Panc1 (cell line): ENCODE measurements around the gene PCBP2. TPM values are rescaled to one million over a fixed set of nuclear protein-coding genes. Genes with fewer than 3 reads are reported as not detected.

Experiments
- ATAC-seq: fragments of 200-7000 bp; cut with Tn5 transposase; 2 replicates; pipeline ENCODE4 v1.9.1; 2020; ENCODE audit warnings: mild to moderate bottlenecking, moderate library complexity
- BruUV-seq: library from RNA; stranded (reverse); fragments of 400-500 nt; replicated peaks from 2 replicates; lab custom pipeline; 2021; lab: Mats Ljungman, UMichigan
- CTCF ChIA-PET: fragments of 300-600 bp; sonication (Branson Sonifier 250); formaldehyde crosslinking; loops from one replicate; lab custom pipeline; 2022; ENCODE audit warnings: antibody characterized with exemption; lab: Charles Lee
- POLR2A ChIA-PET: fragments of 300-600 bp; sonication (Branson Sonifier 250); formaldehyde crosslinking; loops from one replicate; lab custom pipeline; 2022; ENCODE audit warnings: antibody characterized with exemption; lab: Charles Lee
- DNase-seq: peaks from one replicate; pipeline ENCODE4 v3.0.0-alpha.2; 2010; ENCODE audit warnings: low read depth, low spot score
- H3K27ac ChIP-seq: 2 replicates; pipeline ENCODE4 v1.5.1; 2011; ENCODE audit warnings: mild to moderate bottlenecking, low read length, inconsistent platforms
- H3K27me3 ChIP-seq: fragments of 200-500 bp; sonication (Bioruptor generic); 2 replicates; pipeline ENCODE4 v1.6.0; 2014; ENCODE audit warnings: low read length, inconsistent platforms; ENCODE audit not compliant: control insufficient read depth, insufficient read depth
- H3K36me3 ChIP-seq: fragments of 200-500 bp; sonication (Bioruptor generic); 2 replicates; pipeline ENCODE4 v1.5.1; 2014; ENCODE audit warnings: inconsistent platforms, mild to moderate bottlenecking, low read length, moderate library complexity; ENCODE audit not compliant: control insufficient read depth, insufficient read depth
- H3K4me1 ChIP-seq: 2 replicates; pipeline ENCODE4 v1.5.1; 2011; ENCODE audit warnings: inconsistent platforms, mild to moderate bottlenecking, low read length, moderate library complexity; ENCODE audit not compliant: control insufficient read depth, insufficient read depth
- H3K4me3 ChIP-seq, 2 experiments: 2 replicates each; pipeline ENCODE4 v1.5.1; 2011 to 2012; ENCODE audit warnings: low read depth in 2 of 2, low read length in 2 of 2, mild to moderate bottlenecking in 2 of 2, inconsistent platforms in 1 of 2, moderate library complexity in 1 of 2
- H3K9me3 ChIP-seq: fragments of 200-500 bp; sonication (Bioruptor generic); 2 replicates; pipeline ENCODE4 v1.5.1; 2014; ENCODE audit warnings: low read depth, mild to moderate bottlenecking, inconsistent platforms, low read length, moderate library complexity; ENCODE audit not compliant: control insufficient read depth, insufficient read depth
- POLR2AphosphoS5 ChIP-seq: IDR thresholded peaks from 2 replicates; pipeline ENCODE4 v1.6.1; 2012; ENCODE audit warnings: mild to moderate bottlenecking, low read depth, low read length, moderate library complexity
- SIN3A ChIP-seq: IDR thresholded peaks from 2 replicates; pipeline ENCODE4 v1.6.1; 2012; ENCODE audit warnings: low read depth, mild to moderate bottlenecking, low read length, moderate library complexity, borderline replicate concordance; ENCODE audit not compliant: insufficient read depth
- TCF7L2 ChIP-seq: IDR thresholded peaks from 2 replicates; pipeline ENCODE4 v1.6.1; 2011; ENCODE audit warnings: mild to moderate bottlenecking, low read depth, low read length, inconsistent platforms
- in situ Hi-C: cut with HindIII; loops from 2 replicates; pipeline ENCODE4 v1.10.0; 2016; ENCODE audit warnings: low sequenced_read_pairs, low pct_unique_long_range_greater_than_20kb
- intact Hi-C: fragments of 100-400 bp; cut with micrococcal nuclease; formaldehyde crosslinking; loops from one replicate; pipeline ENCODE4 v1.10.0; 2022; ENCODE audit not compliant: unreplicated experiment
- total RNA-seq: library from RNA; stranded (reverse); gene quantifications from one replicate; pipeline ENCODE4 v1.2.1, GENCODE V29; 2021; ENCODE audit not compliant: unreplicated experiment
- TF ChIP-seq, protein P1 (sequence below), 2 experiments: IDR thresholded peaks; 2 replicates each; pipeline ENCODE4 v1.6.1; 2011 to 2012; ENCODE audit warnings: low read depth in 2 of 2, control low read depth in 1 of 2, low read length in 1 of 2, mild to moderate bottlenecking in 1 of 2, moderate library complexity in 1 of 2; ENCODE audit not compliant: insufficient read depth in 1 of 2
- TF ChIP-seq, protein P2 (sequence below): fragments of 450-650 bp; IDR thresholded peaks from 2 replicates; pipeline ENCODE4 v1.5.1; 2017; ENCODE audit warnings: mild to moderate bottlenecking

The PCBP2 gene
- total RNA-seq, 1 experiment from 2014 or later = 836 TPM

DNA sequence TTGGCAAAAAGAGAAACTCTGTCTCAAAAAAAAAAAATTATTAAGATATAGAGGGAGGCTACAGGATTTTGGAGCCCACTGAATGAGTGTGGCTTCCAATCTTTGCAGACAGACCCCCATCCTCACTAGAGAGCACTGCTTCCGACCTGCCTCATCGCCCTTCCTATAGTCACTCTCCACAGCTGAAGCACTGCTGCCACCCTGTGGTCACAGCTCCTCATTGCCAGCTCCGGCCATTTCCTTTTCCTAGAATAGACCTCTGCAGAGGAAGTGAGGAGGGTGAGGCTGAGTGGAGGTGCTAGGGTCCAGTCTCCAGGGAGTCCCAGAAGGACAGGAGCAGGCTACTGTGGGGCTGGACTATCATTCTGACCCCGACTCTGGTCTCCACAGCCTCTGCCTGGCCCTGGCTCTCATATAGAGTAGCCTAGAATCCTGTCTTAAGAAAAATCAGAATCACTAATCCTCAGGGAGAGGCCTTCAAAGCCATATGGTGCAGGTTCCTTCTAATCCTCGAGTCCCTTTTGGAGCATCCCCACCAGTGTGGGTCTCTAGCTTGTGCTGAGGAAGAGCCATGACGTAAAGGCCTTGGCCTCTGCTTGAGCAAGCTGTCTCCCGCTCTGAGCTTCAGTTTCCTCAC lies 56.8 kb downstream of the PCBP2 start:
- H3K36me3 ChIP-seq = peaks cover 4% of the 10 kb centered on the region
- BruUV-seq = no TSS peak
- H3K4me3 ChIP-seq = no peak overlapping the region
- ATAC-seq (peak; percentile 92), DNase-seq (peak; percentile 75)
- in situ Hi-C loops = no loop called here
- H3K27me3 ChIP-seq = no peaks in the 10 kb centered on the region
- ChIA-PET CTCF (interaction anchor here (0.6 to 1.6 kb wide), 10 partner anchors 17 to 707 kb away, joined by 3 to 8 read pairs (median 4); no protein-coding TSS in a partner anchor), POLR2A (no interaction called here)
- intact Hi-C loops = loop anchor here (5.0 kb wide), 1 partner anchor 186 kb away; the partner anchor contains the start of gene AAAS
- H3K4me1 ChIP-seq = peaks cover 7% of the 10 kb centered on the region
- no peak overlapping the region for H3K27ac ChIP-seq
- TF ChIP-seq, protein P1, sequence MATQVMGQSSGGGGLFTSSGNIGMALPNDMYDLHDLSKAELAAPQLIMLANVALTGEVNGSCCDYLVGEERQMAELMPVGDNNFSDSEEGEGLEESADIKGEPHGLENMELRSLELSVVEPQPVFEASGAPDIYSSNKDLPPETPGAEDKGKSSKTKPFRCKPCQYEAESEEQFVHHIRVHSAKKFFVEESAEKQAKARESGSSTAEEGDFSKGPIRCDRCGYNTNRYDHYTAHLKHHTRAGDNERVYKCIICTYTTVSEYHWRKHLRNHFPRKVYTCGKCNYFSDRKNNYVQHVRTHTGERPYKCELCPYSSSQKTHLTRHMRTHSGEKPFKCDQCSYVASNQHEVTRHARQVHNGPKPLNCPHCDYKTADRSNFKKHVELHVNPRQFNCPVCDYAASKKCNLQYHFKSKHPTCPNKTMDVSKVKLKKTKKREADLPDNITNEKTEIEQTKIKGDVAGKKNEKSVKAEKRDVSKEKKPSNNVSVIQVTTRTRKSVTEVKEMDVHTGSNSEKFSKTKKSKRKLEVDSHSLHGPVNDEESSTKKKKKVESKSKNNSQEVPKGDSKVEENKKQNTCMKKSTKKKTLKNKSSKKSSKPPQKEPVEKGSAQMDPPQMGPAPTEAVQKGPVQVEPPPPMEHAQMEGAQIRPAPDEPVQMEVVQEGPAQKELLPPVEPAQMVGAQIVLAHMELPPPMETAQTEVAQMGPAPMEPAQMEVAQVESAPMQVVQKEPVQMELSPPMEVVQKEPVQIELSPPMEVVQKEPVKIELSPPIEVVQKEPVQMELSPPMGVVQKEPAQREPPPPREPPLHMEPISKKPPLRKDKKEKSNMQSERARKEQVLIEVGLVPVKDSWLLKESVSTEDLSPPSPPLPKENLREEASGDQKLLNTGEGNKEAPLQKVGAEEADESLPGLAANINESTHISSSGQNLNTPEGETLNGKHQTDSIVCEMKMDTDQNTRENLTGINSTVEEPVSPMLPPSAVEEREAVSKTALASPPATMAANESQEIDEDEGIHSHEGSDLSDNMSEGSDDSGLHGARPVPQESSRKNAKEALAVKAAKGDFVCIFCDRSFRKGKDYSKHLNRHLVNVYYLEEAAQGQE (IDR thresholded peaks at IDR 0.05; ENCODE audit: insufficient read depth in 1 of 2, low read depth in 2 of 2, low read length in 1 of 2) = no peak
- TF ChIP-seq SIN3A = no peak
- TF ChIP-seq, protein P2, sequence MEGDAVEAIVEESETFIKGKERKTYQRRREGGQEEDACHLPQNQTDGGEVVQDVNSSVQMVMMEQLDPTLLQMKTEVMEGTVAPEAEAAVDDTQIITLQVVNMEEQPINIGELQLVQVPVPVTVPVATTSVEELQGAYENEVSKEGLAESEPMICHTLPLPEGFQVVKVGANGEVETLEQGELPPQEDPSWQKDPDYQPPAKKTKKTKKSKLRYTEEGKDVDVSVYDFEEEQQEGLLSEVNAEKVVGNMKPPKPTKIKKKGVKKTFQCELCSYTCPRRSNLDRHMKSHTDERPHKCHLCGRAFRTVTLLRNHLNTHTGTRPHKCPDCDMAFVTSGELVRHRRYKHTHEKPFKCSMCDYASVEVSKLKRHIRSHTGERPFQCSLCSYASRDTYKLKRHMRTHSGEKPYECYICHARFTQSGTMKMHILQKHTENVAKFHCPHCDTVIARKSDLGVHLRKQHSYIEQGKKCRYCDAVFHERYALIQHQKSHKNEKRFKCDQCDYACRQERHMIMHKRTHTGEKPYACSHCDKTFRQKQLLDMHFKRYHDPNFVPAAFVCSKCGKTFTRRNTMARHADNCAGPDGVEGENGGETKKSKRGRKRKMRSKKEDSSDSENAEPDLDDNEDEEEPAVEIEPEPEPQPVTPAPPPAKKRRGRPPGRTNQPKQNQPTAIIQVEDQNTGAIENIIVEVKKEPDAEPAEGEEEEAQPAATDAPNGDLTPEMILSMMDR = peak; percentile 96
- TF ChIP-seq POLR2AphosphoS5 = peak; percentile 67
- TF ChIP-seq TCF7L2 = no peak
- H3K9me3 ChIP-seq = no peaks in the 10 kb centered on the region

GRCh38 chr12:53510181-53510812 lies 58.4 kb downstream of the PCBP2 start:
- ChIA-PET POLR2A (no interaction called here), CTCF (no interaction called here)
- TF ChIP-seq POLR2AphosphoS5 (no peak), SIN3A (no peak), TCF7L2 (no peak)
- TF ChIP-seq, protein P1 (IDR thresholded peaks at IDR 0.05; ENCODE audit: insufficient read depth in 1 of 2, low read depth in 2 of 2, low read length in 1 of 2) = no peak
- TF ChIP-seq, protein P2 = no peak
- H3K36me3 ChIP-seq = peaks cover 4% of the 10 kb centered on the region
- ATAC-seq (no peak), DNase-seq (no peak)
- no TSS peak for BruUV-seq
- H3K4me1 ChIP-seq = peaks cover 7% of the 10 kb centered on the region
- H3K9me3 ChIP-seq = no peaks in the 10 kb centered on the region
- in situ Hi-C loops = no loop called here
- H3K27me3 ChIP-seq = no peaks in the 10 kb centered on the region
- intact Hi-C loops = no loop called here
- H3K4me3 ChIP-seq = no peak overlapping the region
- no peak overlapping the region for H3K27ac ChIP-seq
